ENCODE measurements around the gene EPRS1. TPM values are rescaled to one million over a fixed set of nuclear protein-coding genes. Genes with fewer than 3 reads are reported as not detected.

The EPRS1 gene
- polyA plus RNA-seq, 1 donor from 2014 or later, result 51.6 TPM

DNA sequence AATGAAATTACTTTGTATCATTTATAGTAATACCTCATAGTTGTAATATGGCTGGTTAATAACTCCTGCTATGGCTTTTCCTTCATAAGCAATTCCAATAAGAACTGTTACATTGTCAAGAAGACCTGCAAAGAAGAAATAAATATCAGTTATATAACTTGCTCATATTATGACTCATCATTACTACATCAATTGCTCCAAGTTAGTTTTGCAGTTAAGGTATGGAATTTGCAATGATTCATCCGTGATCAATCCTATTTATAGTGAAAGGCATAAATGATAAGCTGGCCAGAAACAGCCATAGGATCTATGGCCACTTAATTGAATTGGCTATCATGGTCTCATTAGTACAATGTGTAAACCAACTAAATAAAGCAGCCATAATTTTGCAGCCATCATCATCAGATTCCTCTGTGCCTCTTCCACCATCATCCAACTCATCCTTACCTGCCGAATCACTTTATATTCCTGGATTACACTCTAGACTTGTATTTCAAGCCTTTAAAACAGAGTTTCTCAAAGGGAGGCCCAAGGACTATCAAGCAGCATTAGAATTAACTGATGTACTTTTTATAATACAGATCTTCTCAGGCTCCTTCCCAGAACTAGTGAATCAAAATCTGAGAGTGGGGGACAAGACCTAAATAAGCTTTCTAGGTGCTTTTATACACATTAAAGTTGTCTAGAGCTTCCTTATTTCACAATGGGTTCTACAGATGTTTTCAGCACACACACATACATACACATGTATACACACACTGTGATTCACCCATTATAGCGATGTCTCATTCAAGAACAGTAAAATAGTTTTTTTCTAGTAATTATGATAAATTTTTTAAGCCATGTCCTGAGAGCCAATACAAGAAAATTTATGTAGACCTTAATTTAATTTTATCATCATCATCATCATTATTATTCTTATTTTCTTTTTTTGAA, 21.2 kb upstream of the EPRS1 start:
- no peak overlapping the region for H3K27ac ChIP-seq (ENCODE audit: low read length)
- no peaks in the 10 kb centered on the region for H3K79me2 ChIP-seq (replicated peaks; ENCODE audit: insufficient read depth, low read length)
- H4K20me1 ChIP-seq (ENCODE audit: insufficient read depth), result no peaks in the 10 kb centered on the region
- TF ChIP-seq TAF1 (IDR thresholded peaks at IDR 0.05; ENCODE audit: low read depth) (no peak), REST (IDR thresholded peaks at IDR 0.05; ENCODE audit: borderline replicate concordance) (no peak)
- H3K27me3 ChIP-seq (ENCODE audit: insufficient read depth, low read depth, low read length), result no peaks in the 10 kb centered on the region
- H2AFZ ChIP-seq (ENCODE audit: low read depth, low read length), result no peak overlapping the region
- H3F3A ChIP-seq (ENCODE audit: insufficient read depth, low read length, poor library complexity, severe bottlenecking), result no peaks in the 10 kb centered on the region
- H3K4me2 ChIP-seq (ENCODE audit: low read length), result no peak overlapping the region
- H3K9me3 ChIP-seq (ENCODE audit: low read length), result no peaks in the 10 kb centered on the region
- no peak overlapping the region for H3K4me3 ChIP-seq (ENCODE audit: low read length)
- no peaks in the 10 kb centered on the region for H3K36me3 ChIP-seq (ENCODE audit: insufficient read depth, low read length)
- no peaks in the 10 kb centered on the region for H3K9me2 ChIP-seq (ENCODE audit: insufficient read depth, low read length)
- H3K9ac ChIP-seq (ENCODE audit: low read length), result no peak overlapping the region

- no peaks in the 10 kb centered on the region for H3K9me3 ChIP-seq (ENCODE audit: low read length)
- H3F3A ChIP-seq (ENCODE audit: insufficient read depth, low read length, poor library complexity, severe bottlenecking), result no peaks in the 10 kb centered on the region
- H3K36me3 ChIP-seq (ENCODE audit: insufficient read depth, low read length), result no peaks in the 10 kb centered on the region
- no peaks in the 10 kb centered on the region for H3K79me2 ChIP-seq (replicated peaks; ENCODE audit: insufficient read depth, low read length)
- no peak overlapping the region for H3K4me3 ChIP-seq (ENCODE audit: low read length)
- H3K9ac ChIP-seq (ENCODE audit: low read length), result no peak overlapping the region
- H2AFZ ChIP-seq (ENCODE audit: low read depth, low read length), result no peak overlapping the region
- H3K27me3 ChIP-seq (ENCODE audit: insufficient read depth, low read depth, low read length), result no peaks in the 10 kb centered on the region
- H4K20me1 ChIP-seq (ENCODE audit: insufficient read depth), result no peaks in the 10 kb centered on the region
- H3K4me2 ChIP-seq (ENCODE audit: low read length), result no peak overlapping the region
- H3K27ac ChIP-seq (ENCODE audit: low read length), result no peak overlapping the region
- no peak for TF ChIP-seq MXI1 (conservative IDR thresholded peaks at IDR 0.05; ENCODE audit: poor library complexity, severe bottlenecking)
- H3K9me2 ChIP-seq (ENCODE audit: insufficient read depth, low read length), result no peaks in the 10 kb centered on the region
Measured at GRCh38 chr1:220062629-220063028, 16.3 kb upstream of the EPRS1 start.

DNA sequence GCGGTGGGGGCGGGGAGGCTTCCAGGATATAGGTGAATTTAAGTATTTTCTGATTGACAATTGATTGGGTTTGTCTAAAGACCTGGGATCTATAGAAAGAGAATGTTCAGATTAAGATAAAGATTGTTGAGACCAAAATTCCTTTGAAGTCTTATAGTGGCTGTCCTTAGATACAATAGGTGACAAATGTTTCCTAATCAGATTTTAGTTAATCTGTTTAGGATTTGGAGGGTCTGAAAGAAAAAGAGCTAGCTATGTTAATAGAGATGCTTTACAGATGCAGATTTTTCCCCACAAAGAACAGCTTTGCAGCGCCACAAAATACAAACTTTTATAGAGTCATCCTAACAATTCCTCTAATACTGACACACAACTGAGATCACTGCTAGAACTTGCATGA, 14.6 kb upstream of the EPRS1 start:
- H3K4me3 ChIP-seq (ENCODE audit: low read length), result no peak overlapping the region

More for the DNA sequence above, 14.6 kb upstream of the EPRS1 start:
- no peak overlapping the region for H2AFZ ChIP-seq (ENCODE audit: low read depth, low read length)
- H3K27ac ChIP-seq (ENCODE audit: low read length), result no peak overlapping the region
- H3K9ac ChIP-seq (ENCODE audit: low read length), result no peak overlapping the region
- no peaks in the 10 kb centered on the region for H3K27me3 ChIP-seq (ENCODE audit: insufficient read depth, low read depth, low read length)
- H3F3A ChIP-seq (ENCODE audit: insufficient read depth, low read length, poor library complexity, severe bottlenecking), result no peaks in the 10 kb centered on the region
- no peaks in the 10 kb centered on the region for H3K79me2 ChIP-seq (replicated peaks; ENCODE audit: insufficient read depth, low read length)
- H3K36me3 ChIP-seq (ENCODE audit: insufficient read depth, low read length), result no peaks in the 10 kb centered on the region
- no peaks in the 10 kb centered on the region for H3K9me2 ChIP-seq (ENCODE audit: insufficient read depth, low read length)
- no peak overlapping the region for H3K4me2 ChIP-seq (ENCODE audit: low read length)
- no peak for TF ChIP-seq REST (IDR thresholded peaks at IDR 0.05; ENCODE audit: borderline replicate concordance)
- no peak for TF ChIP-seq MXI1 (conservative IDR thresholded peaks at IDR 0.05; ENCODE audit: poor library complexity, severe bottlenecking)
- no peak for TF ChIP-seq EZH2 (IDR thresholded peaks at IDR 0.05; ENCODE audit: borderline replicate concordance, insufficient read depth, low read length, poor library complexity, severe bottlenecking)
- no peak for TF ChIP-seq SMC3 (conservative IDR thresholded peaks at IDR 0.05; ENCODE audit: poor library complexity)
- no peak for TF ChIP-seq RAD21 (conservative IDR thresholded peaks at IDR 0.05)
- no peaks in the 10 kb centered on the region for H3K9me3 ChIP-seq (ENCODE audit: low read length)
- H4K20me1 ChIP-seq (ENCODE audit: insufficient read depth), result no peaks in the 10 kb centered on the region

All from neural cell (in vitro differentiated cells).